WTC11 (cell line): Measurements from ENCODE around the gene EXOSC7. TPM values are rescaled to one million over a fixed set of nuclear protein-coding genes. Genes with fewer than 3 reads are reported as not detected.

Experiments
- ATAC-seq: fragments of 200-7000 bp; cut with Tn5 transposase; 2 replicates; pipeline ENCODE4 v1.10.0; 2021; ENCODE audit warnings: mild to moderate bottlenecking, moderate library complexity
- CTCF ChIA-PET: fragments of 300-600 bp; sonication (Branson Sonifier 250); formaldehyde crosslinking; loops from one replicate; lab custom pipeline; 2021; ENCODE audit warnings: antibody characterized with exemption; lab: Charles Lee
- POLR2A ChIA-PET: fragments of 350-600 bp; sonication (Branson Sonifier 250); formaldehyde crosslinking; loops from one replicate; lab custom pipeline; 2021; ENCODE audit warnings: antibody characterized with exemption; lab: Charles Lee
- DNase-seq: peaks from one replicate; pipeline ENCODE4 v3.0.0; 2021; ENCODE audit warnings: low spot score
- H3K27ac Mint-ChIP-seq: 2 replicates; pipeline ENCODE4 v1.8.0; 2021; ENCODE audit warnings: mixed read lengths
- H3K27me3 Mint-ChIP-seq: 2 replicates; pipeline ENCODE4 v1.8.0; 2021; ENCODE audit warnings: low read depth, mild to moderate bottlenecking, moderate library complexity, mixed read lengths
- H3K36me3 Mint-ChIP-seq: 2 replicates; pipeline ENCODE4 v1.8.0; 2021; ENCODE audit warnings: mixed read lengths
- H3K4me1 Mint-ChIP-seq: 2 replicates; pipeline ENCODE4 v1.8.0; 2022; ENCODE audit warnings: mixed read lengths
- H3K4me3 Mint-ChIP-seq: 2 replicates; pipeline ENCODE4 v1.8.0; 2021; ENCODE audit warnings: mild to moderate bottlenecking, moderate library complexity, mixed read lengths
- H3K9me3 Mint-ChIP-seq: 2 replicates; pipeline ENCODE4 v1.8.0; 2021; ENCODE audit warnings: mixed read lengths
- ATF1 ChIP-seq: sonication (generic); formaldehyde crosslinking; IDR thresholded peaks from 2 replicates; pipeline ENCODE4 v1.8.1; 2023; ENCODE audit warnings: mild to moderate bottlenecking, moderate library complexity, missing genetic modification reagents
- CREM ChIP-seq: sonication (generic); formaldehyde crosslinking; IDR thresholded peaks from 2 replicates; pipeline ENCODE4 v1.8.1; 2022; ENCODE audit warnings: mild to moderate bottlenecking, missing genetic modification reagents, moderate library complexity
- FOXK1 ChIP-seq: sonication (generic); formaldehyde crosslinking; IDR thresholded peaks from 2 replicates; pipeline ENCODE4 v1.8.0; 2022; ENCODE audit warnings: mild to moderate bottlenecking, moderate library complexity, missing genetic modification reagents
- HMGA2 ChIP-seq: fragments of 250-450 bp; sonication (Bioruptor Pico); IDR thresholded peaks from 2 replicates; pipeline ENCODE4 v1.4.0; 2021; ENCODE audit warnings: mild to moderate bottlenecking, moderate library complexity
- NFE2L1 ChIP-seq: sonication (generic); formaldehyde crosslinking; IDR thresholded peaks from 2 replicates; pipeline ENCODE4 v1.8.1; 2023; ENCODE audit warnings: missing genetic modification reagents
- NR2C2 ChIP-seq: sonication (generic); formaldehyde crosslinking; IDR thresholded peaks from 2 replicates; pipeline ENCODE4 v1.8.0; 2022; ENCODE audit warnings: mild to moderate bottlenecking, missing genetic modification reagents
- NR3C1 ChIP-seq: sonication (generic); formaldehyde crosslinking; conservative IDR thresholded peaks from 2 replicates; pipeline ENCODE4 v1.8.1; 2023; ENCODE audit warnings: low read depth, mild to moderate bottlenecking, missing genetic modification reagents
- RORB ChIP-seq: fragments of 250-450 bp; sonication (Bioruptor Pico); IDR thresholded peaks from 2 replicates; pipeline ENCODE4 v1.9.0; 2021; ENCODE audit warnings: mild to moderate bottlenecking
- SMAD4 ChIP-seq: sonication (generic); formaldehyde crosslinking; IDR thresholded peaks from 2 replicates; pipeline ENCODE4 v1.8.0; 2022; ENCODE audit warnings: mild to moderate bottlenecking, missing genetic modification reagents
- ZNF263 ChIP-seq: sonication (generic); formaldehyde crosslinking; IDR thresholded peaks from 2 replicates; pipeline ENCODE4 v1.8.1; 2022; ENCODE audit warnings: low read depth, mild to moderate bottlenecking, moderate library complexity, missing genetic modification reagents
- ZNF317 ChIP-seq: sonication (generic); formaldehyde crosslinking; IDR thresholded peaks from 2 replicates; pipeline ENCODE4 v1.8.1; 2023; ENCODE audit warnings: low read depth, mild to moderate bottlenecking, moderate library complexity, missing genetic modification reagents, borderline replicate concordance
- total RNA-seq: library from RNA; stranded (reverse); gene quantifications from 3 replicates; pipeline ENCODE4 v1.2.3, GENCODE V29; 2021
- TF ChIP-seq, protein P1 (sequence below): sonication (generic); formaldehyde crosslinking; conservative IDR thresholded peaks from 2 replicates; pipeline ENCODE4 v1.8.1; 2023; ENCODE audit warnings: mild to moderate bottlenecking, low read depth, missing genetic modification reagents, moderate library complexity
- TF ChIP-seq, protein P2 (sequence below): fragments of 250-450 bp; sonication (Bioruptor Pico); IDR thresholded peaks from 2 replicates; pipeline ENCODE4 v1.9.0; 2021; ENCODE audit warnings: moderate library complexity, mild to moderate bottlenecking, inconsistent platforms, borderline replicate concordance
- TF ChIP-seq, protein P3 (sequence below): sonication (generic); formaldehyde crosslinking; IDR thresholded peaks from 2 replicates; pipeline ENCODE4 v1.8.1; 2023; ENCODE audit warnings: mild to moderate bottlenecking, missing genetic modification reagents
- TF ChIP-seq, protein P4 (sequence below): sonication (generic); formaldehyde crosslinking; IDR thresholded peaks from 2 replicates; pipeline ENCODE4 v1.8.0; 2022; ENCODE audit warnings: mild to moderate bottlenecking, missing genetic modification reagents
- TF ChIP-seq, protein P5 (sequence below): sonication (generic); formaldehyde crosslinking; IDR thresholded peaks from 2 replicates; pipeline ENCODE4 v1.8.0; 2022; ENCODE audit warnings: missing genetic modification reagents

Gene EXOSC7
- total RNA-seq, 1 experiment from 2014 or later = 85.7 TPM

DNA sequence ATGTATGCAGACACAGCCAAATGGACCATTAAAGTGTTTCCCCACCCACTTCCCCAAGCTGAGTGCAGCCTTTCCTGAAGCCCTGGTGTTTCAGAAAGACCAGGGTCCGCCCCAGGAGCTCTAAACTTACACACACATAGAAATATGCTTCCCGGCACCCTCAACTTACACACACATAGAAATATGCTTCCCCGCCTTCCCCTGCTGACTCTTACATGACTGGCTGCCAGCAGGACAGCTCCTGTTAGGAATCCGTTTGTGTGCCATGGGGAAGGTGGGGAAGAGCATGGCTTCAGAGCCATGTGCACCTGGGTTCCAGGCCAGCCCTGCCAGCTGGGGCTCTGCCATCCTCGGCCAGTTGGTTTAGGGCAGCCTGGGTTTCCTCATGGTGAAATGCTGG, 53.6 kb downstream of the EXOSC7 start:
- Mint-ChIP-seq H3K4me3 (no peak overlapping the region), H3K27me3 (peaks cover 48% of the 10 kb centered on the region), H3K36me3 (no peaks in the 10 kb centered on the region), H3K9me3 (no peaks in the 10 kb centered on the region), H3K27ac (no peak overlapping the region), H3K4me1 (peaks cover under 1% of the 10 kb centered on the region; the same call in 1 of the 2 replicates)
- ChIA-PET CTCF (interaction anchor here (0.8 kb wide), 1 partner anchor 181 kb away, joined by 3 read pairs; no protein-coding TSS in a partner anchor), POLR2A (no interaction called here)
- TF ChIP-seq, protein P1, sequence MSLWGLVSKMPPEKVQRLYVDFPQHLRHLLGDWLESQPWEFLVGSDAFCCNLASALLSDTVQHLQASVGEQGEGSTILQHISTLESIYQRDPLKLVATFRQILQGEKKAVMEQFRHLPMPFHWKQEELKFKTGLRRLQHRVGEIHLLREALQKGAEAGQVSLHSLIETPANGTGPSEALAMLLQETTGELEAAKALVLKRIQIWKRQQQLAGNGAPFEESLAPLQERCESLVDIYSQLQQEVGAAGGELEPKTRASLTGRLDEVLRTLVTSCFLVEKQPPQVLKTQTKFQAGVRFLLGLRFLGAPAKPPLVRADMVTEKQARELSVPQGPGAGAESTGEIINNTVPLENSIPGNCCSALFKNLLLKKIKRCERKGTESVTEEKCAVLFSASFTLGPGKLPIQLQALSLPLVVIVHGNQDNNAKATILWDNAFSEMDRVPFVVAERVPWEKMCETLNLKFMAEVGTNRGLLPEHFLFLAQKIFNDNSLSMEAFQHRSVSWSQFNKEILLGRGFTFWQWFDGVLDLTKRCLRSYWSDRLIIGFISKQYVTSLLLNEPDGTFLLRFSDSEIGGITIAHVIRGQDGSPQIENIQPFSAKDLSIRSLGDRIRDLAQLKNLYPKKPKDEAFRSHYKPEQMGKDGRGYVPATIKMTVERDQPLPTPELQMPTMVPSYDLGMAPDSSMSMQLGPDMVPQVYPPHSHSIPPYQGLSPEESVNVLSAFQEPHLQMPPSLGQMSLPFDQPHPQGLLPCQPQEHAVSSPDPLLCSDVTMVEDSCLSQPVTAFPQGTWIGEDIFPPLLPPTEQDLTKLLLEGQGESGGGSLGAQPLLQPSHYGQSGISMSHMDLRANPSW (CRISPR knock-in tag) = no peak
- no peak for TF ChIP-seq RORB (CRISPR knock-in tag)
- DNase-seq (no peak), ATAC-seq (no peak)

DNA sequence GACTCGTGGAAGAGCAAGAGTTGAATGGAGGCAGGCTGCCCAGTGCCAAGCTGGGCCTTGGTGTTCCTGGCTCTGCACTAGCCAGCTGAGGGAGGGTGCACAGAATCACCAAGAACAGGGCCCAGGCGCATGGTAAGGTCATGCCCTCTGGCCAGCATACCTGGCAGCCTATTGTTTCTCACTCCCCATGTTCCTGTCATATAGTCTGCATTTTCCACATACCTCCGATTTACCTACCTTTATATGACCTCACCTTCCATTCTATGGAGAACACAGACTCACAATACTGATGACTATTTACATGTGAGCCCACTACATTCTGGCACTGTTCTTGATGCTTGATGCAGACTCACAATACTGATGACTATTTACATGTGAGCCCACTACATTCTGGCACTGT, 55.5 kb downstream of the EXOSC7 start:
- CTCF ChIA-PET = interaction anchor here (0.7 to 1.3 kb wide), 2 partner anchors 9 to 39 kb away, joined by 3 to 5 read pairs; no protein-coding TSS in a partner anchor
- peaks cover 57% of the 10 kb centered on the region for H3K27me3 Mint-ChIP-seq
- no peaks in the 10 kb centered on the region for H3K9me3 Mint-ChIP-seq
- ATAC-seq (no peak), DNase-seq (no peak)
- TF ChIP-seq, protein P2, sequence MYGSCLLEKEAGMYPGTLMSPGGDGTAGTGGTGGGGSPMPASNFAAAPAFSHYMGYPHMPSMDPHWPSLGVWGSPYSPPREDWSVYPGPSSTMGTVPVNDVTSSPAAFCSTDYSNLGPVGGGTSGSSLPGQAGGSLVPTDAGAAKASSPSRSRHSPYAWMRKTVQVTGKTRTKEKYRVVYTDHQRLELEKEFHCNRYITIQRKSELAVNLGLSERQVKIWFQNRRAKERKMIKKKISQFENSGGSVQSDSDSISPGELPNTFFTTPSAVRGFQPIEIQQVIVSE (CRISPR knock-in tag) = no peak
- no peak for TF ChIP-seq ZNF263 (CRISPR knock-in tag)
- TF ChIP-seq NR2C2 (CRISPR knock-in tag) = no peak
- TF ChIP-seq NR3C1 (CRISPR knock-in tag) = no peak
- TF ChIP-seq, protein P1 (CRISPR knock-in tag) = no peak
- TF ChIP-seq SMAD4 (CRISPR knock-in tag) = no peak
- TF ChIP-seq ZNF317 (CRISPR knock-in tag) = no peak
- no peak for TF ChIP-seq ATF1
- TF ChIP-seq FOXK1 (CRISPR knock-in tag) = no peak
- no peak for TF ChIP-seq NFE2L1 (CRISPR knock-in tag)
- TF ChIP-seq, protein P3, sequence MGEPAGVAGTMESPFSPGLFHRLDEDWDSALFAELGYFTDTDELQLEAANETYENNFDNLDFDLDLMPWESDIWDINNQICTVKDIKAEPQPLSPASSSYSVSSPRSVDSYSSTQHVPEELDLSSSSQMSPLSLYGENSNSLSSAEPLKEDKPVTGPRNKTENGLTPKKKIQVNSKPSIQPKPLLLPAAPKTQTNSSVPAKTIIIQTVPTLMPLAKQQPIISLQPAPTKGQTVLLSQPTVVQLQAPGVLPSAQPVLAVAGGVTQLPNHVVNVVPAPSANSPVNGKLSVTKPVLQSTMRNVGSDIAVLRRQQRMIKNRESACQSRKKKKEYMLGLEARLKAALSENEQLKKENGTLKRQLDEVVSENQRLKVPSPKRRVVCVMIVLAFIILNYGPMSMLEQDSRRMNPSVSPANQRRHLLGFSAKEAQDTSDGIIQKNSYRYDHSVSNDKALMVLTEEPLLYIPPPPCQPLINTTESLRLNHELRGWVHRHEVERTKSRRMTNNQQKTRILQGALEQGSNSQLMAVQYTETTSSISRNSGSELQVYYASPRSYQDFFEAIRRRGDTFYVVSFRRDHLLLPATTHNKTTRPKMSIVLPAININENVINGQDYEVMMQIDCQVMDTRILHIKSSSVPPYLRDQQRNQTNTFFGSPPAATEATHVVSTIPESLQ = no peak
- TF ChIP-seq, protein P4, sequence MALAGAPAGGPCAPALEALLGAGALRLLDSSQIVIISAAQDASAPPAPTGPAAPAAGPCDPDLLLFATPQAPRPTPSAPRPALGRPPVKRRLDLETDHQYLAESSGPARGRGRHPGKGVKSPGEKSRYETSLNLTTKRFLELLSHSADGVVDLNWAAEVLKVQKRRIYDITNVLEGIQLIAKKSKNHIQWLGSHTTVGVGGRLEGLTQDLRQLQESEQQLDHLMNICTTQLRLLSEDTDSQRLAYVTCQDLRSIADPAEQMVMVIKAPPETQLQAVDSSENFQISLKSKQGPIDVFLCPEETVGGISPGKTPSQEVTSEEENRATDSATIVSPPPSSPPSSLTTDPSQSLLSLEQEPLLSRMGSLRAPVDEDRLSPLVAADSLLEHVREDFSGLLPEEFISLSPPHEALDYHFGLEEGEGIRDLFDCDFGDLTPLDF (CRISPR knock-in tag) = no peak
- TF ChIP-seq CREM (CRISPR knock-in tag) = no peak
- TF ChIP-seq HMGA2 (CRISPR knock-in tag) = no peak
- no peak for TF ChIP-seq RORB (CRISPR knock-in tag)
- TF ChIP-seq, protein P5, sequence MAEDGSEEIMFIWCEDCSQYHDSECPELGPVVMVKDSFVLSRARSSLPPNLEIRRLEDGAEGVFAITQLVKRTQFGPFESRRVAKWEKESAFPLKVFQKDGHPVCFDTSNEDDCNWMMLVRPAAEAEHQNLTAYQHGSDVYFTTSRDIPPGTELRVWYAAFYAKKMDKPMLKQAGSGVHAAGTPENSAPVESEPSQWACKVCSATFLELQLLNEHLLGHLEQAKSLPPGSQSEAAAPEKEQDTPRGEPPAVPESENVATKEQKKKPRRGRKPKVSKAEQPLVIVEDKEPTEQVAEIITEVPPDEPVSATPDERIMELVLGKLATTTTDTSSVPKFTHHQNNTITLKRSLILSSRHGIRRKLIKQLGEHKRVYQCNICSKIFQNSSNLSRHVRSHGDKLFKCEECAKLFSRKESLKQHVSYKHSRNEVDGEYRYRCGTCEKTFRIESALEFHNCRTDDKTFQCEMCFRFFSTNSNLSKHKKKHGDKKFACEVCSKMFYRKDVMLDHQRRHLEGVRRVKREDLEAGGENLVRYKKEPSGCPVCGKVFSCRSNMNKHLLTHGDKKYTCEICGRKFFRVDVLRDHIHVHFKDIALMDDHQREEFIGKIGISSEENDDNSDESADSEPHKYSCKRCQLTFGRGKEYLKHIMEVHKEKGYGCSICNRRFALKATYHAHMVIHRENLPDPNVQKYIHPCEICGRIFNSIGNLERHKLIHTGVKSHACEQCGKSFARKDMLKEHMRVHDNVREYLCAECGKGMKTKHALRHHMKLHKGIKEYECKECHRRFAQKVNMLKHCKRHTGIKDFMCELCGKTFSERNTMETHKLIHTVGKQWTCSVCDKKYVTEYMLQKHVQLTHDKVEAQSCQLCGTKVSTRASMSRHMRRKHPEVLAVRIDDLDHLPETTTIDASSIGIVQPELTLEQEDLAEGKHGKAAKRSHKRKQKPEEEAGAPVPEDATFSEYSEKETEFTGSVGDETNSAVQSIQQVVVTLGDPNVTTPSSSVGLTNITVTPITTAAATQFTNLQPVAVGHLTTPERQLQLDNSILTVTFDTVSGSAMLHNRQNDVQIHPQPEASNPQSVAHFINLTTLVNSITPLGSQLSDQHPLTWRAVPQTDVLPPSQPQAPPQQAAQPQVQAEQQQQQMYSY (CRISPR knock-in tag) = no peak
- H3K4me3 Mint-ChIP-seq = no peak overlapping the region
- POLR2A ChIA-PET = no interaction called here
- peaks cover 12% of the 10 kb centered on the region for H3K4me1 Mint-ChIP-seq
- no peak overlapping the region for H3K27ac Mint-ChIP-seq
- no peaks in the 10 kb centered on the region for H3K36me3 Mint-ChIP-seq
